CD4-positive, CD25-positive, alpha-beta regulatory T cell (primary cell): ENCODE measurements around the gene SIDT2. TPM values are rescaled to one million over a fixed set of nuclear protein-coding genes. Genes with fewer than 3 reads are reported as not detected.

Source experiments
- ATAC-seq, 2 donors: fragments of 150-1000 bp; cut with Tn5 transposase; one replicate each; pipeline ENCODE4 v1.10.0; 2021; ENCODE audit warnings: low read depth in 2 of 2, moderate number of reproducible peaks in 2 of 2, moderate library complexity in 1 of 2
- DNase-seq, 3 donors: peaks; one replicate each; pipeline versions ENCODE4 v3.0.0 to v3.0.0-alpha.2; 2012 to 2022; ENCODE audit warnings: mixed read lengths in 1 of 3
- H3K27ac ChIP-seq: one replicate; pipeline ENCODE4 v1.7.0; 2013; ENCODE audit warnings: mild to moderate bottlenecking, low read length; ENCODE audit not compliant: insufficient read depth, poor library complexity, severe bottlenecking
- H3K27me3 ChIP-seq: one replicate; pipeline ENCODE4 v1.7.0; 2013; ENCODE audit warnings: low read length; ENCODE audit not compliant: control insufficient read depth, insufficient read depth
- H3K36me3 ChIP-seq: one replicate; pipeline ENCODE4 v1.7.0; 2013; ENCODE audit warnings: mild to moderate bottlenecking, low read length, moderate library complexity; ENCODE audit not compliant: control insufficient read depth, insufficient read depth
- H3K4me1 ChIP-seq: 2 replicates; pipeline ENCODE4 v1.7.0; 2013; ENCODE audit warnings: mild to moderate bottlenecking, low read length; ENCODE audit not compliant: insufficient read depth, control insufficient read depth, poor library complexity, severe bottlenecking
- H3K4me3 ChIP-seq: one replicate; pipeline ENCODE4 v1.7.0; 2013; ENCODE audit warnings: low read depth, mild to moderate bottlenecking, low read length, moderate library complexity
- H3K9me3 ChIP-seq, 2 experiments: 1 replicate in 1 of 2; 2 replicates in 1 of 2; pipeline ENCODE4 v1.7.0; 2013; ENCODE audit warnings: low read length in 2 of 2, mild to moderate bottlenecking in 1 of 2, moderate library complexity in 1 of 2; ENCODE audit not compliant: control insufficient read depth in 2 of 2
- H3K27ac Mint-ChIP-seq, 3 donors: one replicate each; pipeline ENCODE4 v1.8.0; 2020 to 2022; ENCODE audit warnings: mild to moderate bottlenecking in 3 of 3, mixed read lengths in 3 of 3, moderate library complexity in 2 of 3
- H3K27me3 Mint-ChIP-seq: one replicate; pipeline ENCODE4 v1.8.0; 2022; ENCODE audit warnings: mild to moderate bottlenecking, mixed read lengths
- H3K36me3 Mint-ChIP-seq: one replicate; pipeline ENCODE4 v1.8.0; 2020; ENCODE audit warnings: mixed read lengths
- H3K4me1 Mint-ChIP-seq, 4 donors: one replicate each; pipeline ENCODE4 v1.8.0; 2020 to 2022; ENCODE audit warnings: mixed read lengths in 4 of 4, mild to moderate bottlenecking in 1 of 4
- H3K4me3 Mint-ChIP-seq, 4 donors: one replicate each; pipeline ENCODE4 v1.8.0; 2020 to 2022; ENCODE audit warnings: mild to moderate bottlenecking in 4 of 4, mixed read lengths in 4 of 4, moderate library complexity in 3 of 4
- H3K9me3 Mint-ChIP-seq, 7 donors: one replicate each; pipeline ENCODE4 v1.8.0; 2020 to 2022; ENCODE audit warnings: mixed read lengths in 7 of 7, mild to moderate bottlenecking in 3 of 7, moderate library complexity in 2 of 7
- polyA plus RNA-seq, 4 donors: library from polyadenylated mRNA; unstranded; fragments of 300-500 nt; fragmentation: Illumina TruSeq; gene quantifications; one replicate each; pipeline ENCODE4 v1.2.3, GENCODE V29; 2021
- total RNA-seq: library from RNA; stranded (reverse); gene quantifications from one replicate; pipeline ENCODE4 v1.2.3, GENCODE V29; 2022

SIDT2 gene
- total and polyA plus RNA-seq, 5 donors from 2014 or later: 2.5 to 129 (median 5.4) TPM

DNA sequence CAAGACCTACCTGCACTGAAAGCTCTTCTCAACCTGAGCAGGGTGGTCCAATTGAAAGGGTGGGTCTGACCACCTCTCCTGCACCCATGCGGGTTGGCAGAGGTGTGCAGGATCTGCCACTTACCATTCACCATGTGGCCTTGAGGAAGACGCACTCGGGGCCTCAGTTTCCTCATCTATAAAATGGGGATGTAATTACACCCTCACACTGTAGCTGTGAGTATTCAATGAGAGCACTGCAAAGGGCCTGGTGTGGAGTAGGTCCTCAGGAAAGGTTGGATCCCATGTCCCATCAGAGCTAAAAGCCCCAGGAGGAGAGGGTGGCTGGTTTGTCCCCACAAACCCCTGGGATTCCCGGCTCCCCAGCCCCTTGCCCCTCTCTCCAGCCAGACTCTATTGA, 20.1 kb downstream of the SIDT2 start:
- Histone ChIP-seq H3K9me3 (no peaks in the 10 kb centered on the region), H3K4me3 (no peak overlapping the region), H3K27me3 (no peaks in the 10 kb centered on the region), H3K27ac (no peak overlapping the region), H3K36me3 (peaks cover 4% of the 10 kb centered on the region), H3K4me1 (no peaks in the 10 kb centered on the region)
- Mint-ChIP-seq H3K27ac (no peak overlapping the region), H3K36me3 (peaks cover 19% of the 10 kb centered on the region), H3K4me3 (no peak overlapping the region), H3K4me1 (peaks cover 0 to 6% (median 3%) of the 10 kb centered on the region in 4 donors), H3K9me3 (no peaks in the 10 kb centered on the region), H3K27me3 (no peaks in the 10 kb centered on the region)
- ATAC-seq (no peak), DNase-seq (no peak)

DNA sequence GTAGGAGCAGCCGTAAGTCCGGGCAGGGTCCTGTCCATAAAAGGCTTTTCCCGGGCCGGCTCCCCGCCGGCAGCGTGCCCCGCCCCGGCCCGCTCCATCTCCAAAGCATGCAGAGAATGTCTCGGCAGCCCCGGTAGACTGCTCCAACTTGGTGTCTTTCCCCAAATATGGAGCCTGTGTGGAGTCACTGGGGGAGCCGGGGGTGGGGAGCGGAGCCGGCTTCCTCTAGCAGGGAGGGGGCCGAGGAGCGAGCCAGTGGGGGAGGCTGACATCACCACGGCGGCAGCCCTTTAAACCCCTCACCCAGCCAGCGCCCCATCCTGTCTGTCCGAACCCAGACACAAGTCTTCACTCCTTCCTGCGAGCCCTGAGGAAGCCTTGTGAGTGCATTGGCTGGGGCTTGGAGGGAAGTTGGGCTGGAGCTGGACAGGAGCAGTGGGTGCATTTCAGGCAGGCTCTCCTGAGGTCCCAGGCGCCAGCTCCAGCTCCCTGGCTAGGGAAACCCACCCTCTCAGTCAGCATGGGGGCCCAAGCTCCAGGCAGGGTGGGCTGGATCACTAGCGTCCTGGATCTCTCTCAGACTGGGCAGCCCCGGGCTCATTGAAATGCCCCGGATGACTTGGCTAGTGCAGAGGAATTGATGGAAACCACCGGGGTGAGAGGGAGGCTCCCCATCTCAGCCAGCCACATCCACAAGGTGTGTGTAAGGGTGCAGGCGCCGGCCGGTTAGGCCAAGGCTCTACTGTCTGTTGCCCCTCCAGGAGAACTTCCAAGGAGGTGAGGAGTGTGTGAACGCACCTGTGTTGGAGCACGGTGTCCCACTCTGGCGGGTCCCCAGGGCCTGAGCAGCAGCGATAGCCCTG, 20.7 kb downstream of the SIDT2 start, which contains the start of gene TAGLN:
Gene TAGLN (plus strand): TSS at position 318 of the 863 bp plus-strand sequence. CDS start 3,644 bp downstream, outside the sequence.
- no peaks in the 10 kb centered on the region for H3K4me1 ChIP-seq
- H3K27me3 Mint-ChIP-seq: no peaks in the 10 kb centered on the region
- no peak within 1 kb of the TSS for H3K27ac ChIP-seq
- ATAC-seq: no peak
- no peaks in the 10 kb centered on the region for H3K9me3 Mint-ChIP-seq
- H3K36me3 Mint-ChIP-seq: peaks cover 22% of the 10 kb centered on the region
- H3K36me3 ChIP-seq: peaks cover 9% of the 10 kb centered on the region
- H3K27ac Mint-ChIP-seq: no peak within 1 kb of the TSS
- H3K4me3 ChIP-seq: no peak within 1 kb of the TSS
- no peaks in the 10 kb centered on the region for H3K9me3 ChIP-seq
- DNase-seq: no peak
- peak within 1 kb of the TSS in 1 of 4 donors; percentile 49 for H3K4me3 Mint-ChIP-seq
- H3K27me3 ChIP-seq: no peaks in the 10 kb centered on the region
- H3K4me1 Mint-ChIP-seq: peaks cover 0 to 6% (median 4%) of the 10 kb centered on the region in 4 donors

DNA sequence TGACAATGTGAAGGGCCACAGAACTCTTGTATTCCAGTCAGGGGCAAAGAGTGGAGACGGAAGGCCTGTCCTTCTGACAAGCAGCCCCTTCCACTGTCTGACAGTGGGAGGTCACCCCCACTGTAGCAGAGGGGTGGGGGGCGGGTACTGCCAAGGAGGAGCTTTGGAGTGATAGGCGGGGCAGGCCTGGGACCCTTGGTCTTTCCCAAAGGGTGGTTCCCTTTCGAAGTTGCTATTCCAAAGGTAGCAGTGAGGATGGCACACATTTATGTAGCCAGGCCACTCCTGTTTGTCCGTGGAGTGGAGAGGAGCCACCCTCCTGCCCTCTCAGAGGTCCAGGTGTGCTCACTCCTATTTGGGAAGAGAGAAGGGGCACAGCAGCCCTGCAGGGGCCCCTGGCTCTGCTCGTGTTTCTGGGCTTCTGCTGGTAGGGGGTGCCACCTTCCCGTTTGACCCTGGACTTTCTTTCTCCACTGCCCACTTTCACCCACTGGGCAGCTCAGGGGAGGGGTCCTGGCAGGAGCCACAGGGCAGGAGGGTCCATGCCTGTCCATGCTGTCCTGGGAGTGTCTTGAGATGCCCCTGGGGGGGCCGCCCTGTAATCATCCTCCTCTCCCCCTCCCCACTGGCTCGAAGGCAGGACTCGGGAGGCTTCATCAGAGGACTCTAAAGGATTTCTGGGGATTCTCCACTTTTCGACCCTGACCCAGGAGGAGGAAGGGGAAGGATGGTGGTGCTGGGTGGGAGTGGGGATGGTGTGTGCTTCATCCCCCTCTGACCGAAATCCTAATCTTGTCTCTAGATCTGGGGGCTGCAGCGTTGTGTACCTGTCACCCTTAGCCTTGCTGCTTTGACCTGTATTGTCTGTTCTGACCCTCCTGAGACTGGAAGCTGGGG, 21.6 kb downstream of the SIDT2 start:
- Mint-ChIP-seq H3K36me3 (peaks cover 25% of the 10 kb centered on the region), H3K27ac (peak overlapping the region in 2 of 3 donors; percentile 67), H3K9me3 (no peaks in the 10 kb centered on the region), H3K4me3 (peak overlapping the region in 1 of 4 donors; percentile 49), H3K27me3 (no peaks in the 10 kb centered on the region), H3K4me1 (peaks cover 0 to 11% (median 3%) of the 10 kb centered on the region in 4 donors)
- Histone ChIP-seq H3K9me3 (no peaks in the 10 kb centered on the region), H3K4me1 (no peaks in the 10 kb centered on the region), H3K4me3 (no peak overlapping the region), H3K36me3 (peaks cover 17% of the 10 kb centered on the region), H3K27me3 (no peaks in the 10 kb centered on the region), H3K27ac (no peak overlapping the region)
- DNase-seq: no peak
- no peak for ATAC-seq

DNA sequence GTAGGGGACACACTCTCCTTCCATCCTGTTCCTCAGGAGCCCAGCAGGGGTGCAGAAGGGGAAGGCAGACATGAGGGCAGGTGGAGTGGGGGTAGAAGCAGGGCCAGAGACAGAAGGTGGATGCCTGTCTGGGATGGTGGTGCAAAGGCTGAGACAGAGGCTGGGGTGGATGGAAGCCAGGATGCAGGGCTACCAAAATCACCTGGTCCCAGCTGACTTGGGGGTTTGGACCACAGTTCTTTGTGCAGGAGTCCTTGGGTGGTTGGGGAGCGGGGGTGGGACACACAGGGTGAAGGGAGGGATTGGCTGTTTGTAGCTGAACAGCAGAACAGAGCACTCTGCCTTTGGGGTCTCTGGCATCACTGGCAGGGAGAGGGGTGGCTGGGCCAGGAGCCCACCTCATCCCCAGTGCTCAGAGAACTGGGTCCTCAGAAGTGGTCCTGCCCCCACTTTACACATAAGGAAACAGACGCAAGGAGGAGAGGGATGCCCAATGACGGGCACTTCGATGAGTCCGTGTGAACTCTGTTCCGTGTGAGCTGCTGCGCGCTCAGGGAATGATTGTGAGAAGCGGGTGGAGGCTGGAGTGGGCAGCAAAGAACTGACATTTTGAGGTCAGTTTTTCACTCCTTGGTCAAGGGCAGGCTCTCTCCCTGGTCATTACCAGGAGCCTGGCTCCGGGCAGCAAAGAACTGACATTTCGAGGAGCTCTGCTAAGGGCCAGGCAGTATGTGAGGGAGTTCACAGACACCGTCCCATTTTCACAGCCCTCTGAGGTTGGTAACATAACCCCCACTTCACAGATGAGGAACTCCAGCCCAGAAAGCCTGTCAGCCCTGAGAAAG, 22.5 kb downstream of the SIDT2 start:
- Mint-ChIP-seq H3K27me3 (no peaks in the 10 kb centered on the region), H3K9me3 (no peaks in the 10 kb centered on the region), H3K27ac (peak overlapping the region in 2 of 3 donors; percentile 67), H3K4me3 (no peak overlapping the region), H3K36me3 (peaks cover 20% of the 10 kb centered on the region), H3K4me1 (peaks cover 0 to 13% (median 3%) of the 10 kb centered on the region in 4 donors)
- ATAC-seq (no peak), DNase-seq (no peak)
- H3K27ac ChIP-seq: no peak overlapping the region
- no peaks in the 10 kb centered on the region for H3K27me3 ChIP-seq
- no peaks in the 10 kb centered on the region for H3K4me1 ChIP-seq
- H3K4me3 ChIP-seq: no peak overlapping the region
- peaks cover 21% of the 10 kb centered on the region for H3K36me3 ChIP-seq
- H3K9me3 ChIP-seq: no peaks in the 10 kb centered on the region

DNA sequence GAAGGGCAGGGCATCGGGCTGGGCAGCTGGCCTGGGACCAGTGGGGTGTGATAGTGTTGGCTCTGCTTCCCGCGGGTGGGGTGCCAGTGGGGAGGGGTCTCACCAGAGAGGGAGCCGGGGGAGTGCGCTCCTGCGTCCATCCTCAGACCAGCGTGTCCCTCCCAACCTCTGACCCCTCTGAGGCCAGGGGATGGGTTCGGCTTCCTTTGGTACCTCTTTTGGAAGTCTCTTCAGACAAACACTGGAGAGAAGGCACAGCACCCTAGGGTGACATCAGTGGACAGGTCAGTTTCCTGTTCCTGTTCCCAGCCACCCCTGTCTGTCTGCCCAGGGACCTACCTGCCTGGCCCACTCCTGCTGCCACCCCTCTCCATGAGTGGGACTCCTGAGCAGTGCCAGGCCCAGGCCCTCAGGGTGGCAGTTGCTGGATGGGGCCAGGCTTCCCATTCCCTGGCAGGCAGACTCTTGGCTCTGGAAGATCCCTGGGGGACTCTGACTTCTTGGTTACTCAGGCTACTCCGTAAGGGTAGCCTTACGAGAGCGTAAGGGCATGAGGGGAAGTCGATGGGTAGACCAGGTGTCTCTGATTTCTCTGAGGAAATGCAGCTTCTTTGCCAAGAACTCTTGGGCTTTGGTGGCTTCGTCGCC, 23.2 kb downstream of the SIDT2 start:
- no peak for DNase-seq
- no peak overlapping the region for H3K4me3 ChIP-seq
- H3K27ac ChIP-seq: no peak overlapping the region
- peaks cover 20% of the 10 kb centered on the region for H3K36me3 Mint-ChIP-seq
- H3K4me1 ChIP-seq: no peaks in the 10 kb centered on the region
- peaks cover 21% of the 10 kb centered on the region for H3K36me3 ChIP-seq
- peaks cover 0 to 13% (median 3%) of the 10 kb centered on the region in 4 donors for H3K4me1 Mint-ChIP-seq
- no peaks in the 10 kb centered on the region for H3K27me3 Mint-ChIP-seq
- peak overlapping the region in 1 of 3 donors; percentile 46 for H3K27ac Mint-ChIP-seq
- no peak overlapping the region for H3K4me3 Mint-ChIP-seq
- H3K9me3 ChIP-seq: no peaks in the 10 kb centered on the region
- no peak for ATAC-seq
- H3K27me3 ChIP-seq: no peaks in the 10 kb centered on the region
- no peaks in the 10 kb centered on the region for H3K9me3 Mint-ChIP-seq

DNA sequence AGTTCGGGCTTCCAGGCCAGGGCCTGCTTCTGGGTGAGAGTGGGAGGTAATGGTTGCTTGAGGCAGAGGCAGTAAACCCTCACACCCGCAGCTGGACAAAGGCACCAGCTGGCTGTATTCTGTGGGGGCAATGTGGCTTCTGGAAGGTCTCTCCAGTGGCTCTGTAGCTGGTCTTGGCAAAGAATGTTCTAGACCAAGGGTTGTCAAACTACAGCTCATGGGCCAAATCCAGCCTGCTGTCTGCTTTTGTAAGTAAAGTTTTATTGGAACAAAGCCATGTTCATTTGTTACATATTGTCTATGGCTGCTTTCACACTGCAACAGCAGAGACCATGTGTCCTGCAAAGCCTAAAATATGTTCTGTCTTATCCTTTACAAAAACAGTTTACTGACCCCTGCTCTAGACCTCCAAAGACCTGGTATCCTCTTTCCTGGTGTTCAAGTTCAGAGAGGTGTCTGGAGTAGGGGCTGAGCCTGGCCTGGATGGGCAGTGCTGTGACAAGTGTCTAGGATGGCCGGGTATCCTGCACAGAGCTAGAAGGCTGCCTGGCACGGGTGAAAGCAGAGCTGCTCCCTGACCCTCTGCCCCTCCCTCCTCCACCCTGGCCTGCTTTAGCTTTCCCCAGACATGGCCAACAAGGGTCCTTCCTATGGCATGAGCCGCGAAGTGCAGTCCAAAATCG, 24.0 kb downstream of the SIDT2 start:
- Histone ChIP-seq H3K4me3 (no peak overlapping the region), H3K4me1 (no peaks in the 10 kb centered on the region), H3K36me3 (peaks cover 21% of the 10 kb centered on the region), H3K27me3 (no peaks in the 10 kb centered on the region), H3K9me3 (no peaks in the 10 kb centered on the region), H3K27ac (no peak overlapping the region)
- H3K4me1 Mint-ChIP-seq: peaks cover 0 to 13% (median 3%) of the 10 kb centered on the region in 4 donors
- ATAC-seq (no peak), DNase-seq (no peak)
- H3K4me3 Mint-ChIP-seq: no peak overlapping the region
- H3K27me3 Mint-ChIP-seq: no peaks in the 10 kb centered on the region
- no peaks in the 10 kb centered on the region for H3K9me3 Mint-ChIP-seq
- peaks cover 20% of the 10 kb centered on the region for H3K36me3 Mint-ChIP-seq
- peak overlapping the region in 1 of 3 donors; percentile 46 for H3K27ac Mint-ChIP-seq
